AG08395 (cell line): ENCODE results near the gene CLCN4.

Experiments used
- DNase-seq: peaks from one replicate; pipeline ENCODE4 v3.0.0; 2012; ENCODE audit warnings: mixed read lengths, low spot score

CLCN4 gene

GRCh38 chrX:10197279-10198210 lies 40.8 kb downstream of the CLCN4 start:
- no peak for DNase-seq

GRCh38 chrX:10198254-10198653 lies 41.5 kb downstream of the CLCN4 start:
- no peak for DNase-seq

- DNase-seq, result no peak
These were observed 42.4 kb downstream of the CLCN4 start for GRCh38 chrX:10199212-10199611.

GRCh38 chrX:10203617-10204016 lies 46.8 kb downstream of the CLCN4 start:
- no peak for DNase-seq

- DNase-seq, result no peak
These were observed 49.5 kb downstream of the CLCN4 start for GRCh38 chrX:10206317-10206716.

GRCh38 chrX:10208281-10208856 lies 51.6 kb downstream of the CLCN4 start:
- no peak for DNase-seq

- no peak for DNase-seq
These were observed 52.2 kb downstream of the CLCN4 start for GRCh38 chrX:10208953-10209352.

- no peak for DNase-seq
These were observed 55.6 kb downstream of the CLCN4 start for GRCh38 chrX:10212395-10212794.

GRCh38 chrX:10213716-10214115 lies 56.9 kb downstream of the CLCN4 start:
- DNase-seq, result no peak

- no peak for DNase-seq
These were observed 59.4 kb downstream of the CLCN4 start for GRCh38 chrX:10216208-10216607.

GRCh38 chrX:10217198-10217597 lies 60.4 kb downstream of the CLCN4 start:
- DNase-seq, result no peak

- no peak for DNase-seq
These were observed 64.9 kb downstream of the CLCN4 start for GRCh38 chrX:10221651-10222050.

GRCh38 chrX:10223276-10223675 lies 66.5 kb downstream of the CLCN4 start:
- no peak for DNase-seq

GRCh38 chrX:10223781-10224180 lies 67.0 kb downstream of the CLCN4 start:
- DNase-seq, result no peak

- DNase-seq, result no peak
These were observed 73.4 kb downstream of the CLCN4 start for GRCh38 chrX:10230222-10230621.

- DNase-seq, result no peak
These were observed 74.7 kb downstream of the CLCN4 start for GRCh38 chrX:10231461-10231860.

GRCh38 chrX:10233173-10233572 lies 76.4 kb downstream of the CLCN4 start:
- DNase-seq, result no peak

- no peak for DNase-seq
These were observed 76.9 kb downstream of the CLCN4 start for GRCh38 chrX:10233696-10234095.

- peak; percentile 52 for DNase-seq
These were observed 79.1 kb downstream of the CLCN4 start for GRCh38 chrX:10235851-10236250.

- DNase-seq, result no peak
These were observed 80.5 kb downstream of the CLCN4 start for GRCh38 chrX:10237241-10237640.

GRCh38 chrX:10239611-10240064 lies 82.9 kb downstream of the CLCN4 start:
- peak; percentile 25 for DNase-seq

- DNase-seq, result peak; percentile 45
These were observed 84.1 kb downstream of the CLCN4 start for GRCh38 chrX:10240918-10241317.

GRCh38 chrX:10242026-10242425 lies 85.3 kb downstream of the CLCN4 start:
- DNase-seq, result no peak
